GM21737 (cell line): Measurements from ENCODE around the gene KRTAP9-7.

Experiments used
- ATAC-seq: cut with Tn5 transposase; IDR thresholded peaks from one replicate; pipeline ENCODE4 v1.9.1; 2021; ENCODE audit warnings: mild to moderate bottlenecking, moderate library complexity; ENCODE audit not compliant: unreplicated experiment

KRTAP9-7 gene

DNA sequence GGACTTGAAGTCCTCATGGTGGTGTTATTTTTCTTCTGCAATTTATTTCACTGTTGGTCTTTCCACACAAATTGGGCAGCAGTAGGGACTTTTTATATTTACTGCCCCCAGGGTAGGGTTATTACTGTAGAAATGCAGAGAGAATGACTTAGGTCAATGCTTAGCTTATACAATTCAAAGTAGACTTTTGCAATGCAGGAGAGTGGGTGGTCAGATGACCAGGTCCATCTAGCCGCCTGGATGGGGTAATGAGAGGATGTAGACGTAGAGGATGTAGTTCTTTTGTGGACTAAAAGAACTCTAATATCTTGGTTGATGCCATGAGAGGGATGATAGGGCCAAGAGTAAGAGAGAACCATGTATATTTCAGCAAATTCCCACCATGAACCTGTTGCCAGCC, 42.7 kb downstream of the KRTAP9-7 start:
- ATAC-seq, result no peak

DNA sequence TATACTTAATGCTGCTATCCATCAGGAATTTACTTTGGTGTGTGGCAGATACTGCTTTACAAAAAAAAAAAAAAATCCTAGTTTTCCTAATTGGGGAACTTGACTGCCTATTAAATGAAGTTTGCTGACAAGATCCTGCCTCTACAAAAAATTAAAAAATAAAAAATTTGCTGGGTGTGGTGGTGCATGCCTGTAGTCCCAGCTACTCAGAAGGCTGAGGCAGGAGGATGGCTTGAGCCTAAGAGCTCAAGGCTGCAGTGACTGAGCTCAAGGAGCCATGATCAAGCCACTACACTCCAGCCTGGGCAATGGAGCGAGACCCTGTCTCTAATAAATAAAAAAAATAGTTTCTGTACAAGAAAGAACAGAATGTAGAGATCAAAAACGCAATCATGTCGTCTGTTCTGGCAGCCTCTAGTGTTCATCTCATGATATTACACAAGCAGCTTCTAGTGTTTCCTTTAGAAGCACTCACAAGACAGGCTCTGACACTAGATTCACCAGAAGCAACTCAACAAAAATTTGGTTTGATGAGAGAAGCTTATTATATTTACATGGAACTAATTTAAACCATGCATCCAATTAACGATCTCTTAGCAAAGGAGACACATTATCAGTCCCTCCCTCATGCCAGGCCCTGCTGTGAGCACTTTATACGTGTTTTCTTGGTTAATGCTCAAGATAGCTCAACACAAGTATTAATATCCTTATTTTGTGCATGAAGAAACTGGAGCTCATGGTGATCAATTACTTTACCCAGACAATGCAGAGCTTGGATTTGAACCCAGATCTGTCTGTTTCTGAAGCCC, 46.8 kb downstream of the KRTAP9-7 start:
- no peak for ATAC-seq

DNA sequence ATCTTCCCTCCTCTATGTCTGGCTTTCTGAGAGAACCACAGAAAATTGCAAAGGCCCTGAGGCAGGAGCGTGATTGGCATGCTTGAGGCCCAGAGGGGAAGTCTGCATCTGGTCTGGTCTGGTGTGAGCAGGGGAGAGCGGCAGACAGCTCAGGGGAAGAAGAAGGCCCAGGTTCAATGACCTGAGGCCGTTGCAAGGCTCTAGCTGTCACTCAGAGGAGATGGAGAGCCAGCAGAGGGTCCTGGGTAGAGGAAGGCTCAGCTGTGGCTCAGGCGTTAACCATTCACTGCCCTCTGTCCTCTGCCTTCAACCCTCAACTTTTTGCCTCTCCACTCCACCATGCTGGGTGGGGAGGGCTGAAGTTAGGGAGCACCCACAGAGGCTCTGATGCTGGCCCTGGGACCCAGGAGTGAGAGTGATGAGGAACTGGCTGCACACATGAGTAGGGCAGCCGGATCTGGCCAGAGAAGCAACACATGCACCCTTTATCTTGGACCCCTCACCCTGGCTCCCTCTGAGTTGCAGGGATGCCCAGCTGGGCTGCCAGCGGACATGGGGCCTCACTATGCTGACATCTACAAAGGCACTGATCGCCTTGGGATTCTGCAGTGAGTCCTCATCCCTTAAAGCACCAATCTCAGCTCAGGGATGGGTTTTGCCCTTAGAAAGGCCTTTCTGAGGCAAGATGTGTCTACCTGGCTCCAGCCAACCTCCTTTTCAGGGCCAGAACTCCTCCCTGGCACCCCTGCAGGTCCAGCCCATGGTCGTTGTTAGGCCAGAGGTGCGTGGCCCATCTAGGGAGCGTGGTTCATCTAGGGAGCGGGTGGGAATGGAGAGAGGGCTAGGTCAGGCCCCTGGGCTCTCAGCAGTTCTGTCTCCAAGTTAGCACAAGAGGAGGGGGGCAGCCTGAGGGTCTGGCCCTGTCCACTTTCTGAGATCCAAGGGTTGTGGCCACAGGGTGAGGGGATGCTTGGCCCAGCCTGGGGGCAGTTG, 47.7 kb downstream of the KRTAP9-7 start:
- no peak for ATAC-seq

DNA sequence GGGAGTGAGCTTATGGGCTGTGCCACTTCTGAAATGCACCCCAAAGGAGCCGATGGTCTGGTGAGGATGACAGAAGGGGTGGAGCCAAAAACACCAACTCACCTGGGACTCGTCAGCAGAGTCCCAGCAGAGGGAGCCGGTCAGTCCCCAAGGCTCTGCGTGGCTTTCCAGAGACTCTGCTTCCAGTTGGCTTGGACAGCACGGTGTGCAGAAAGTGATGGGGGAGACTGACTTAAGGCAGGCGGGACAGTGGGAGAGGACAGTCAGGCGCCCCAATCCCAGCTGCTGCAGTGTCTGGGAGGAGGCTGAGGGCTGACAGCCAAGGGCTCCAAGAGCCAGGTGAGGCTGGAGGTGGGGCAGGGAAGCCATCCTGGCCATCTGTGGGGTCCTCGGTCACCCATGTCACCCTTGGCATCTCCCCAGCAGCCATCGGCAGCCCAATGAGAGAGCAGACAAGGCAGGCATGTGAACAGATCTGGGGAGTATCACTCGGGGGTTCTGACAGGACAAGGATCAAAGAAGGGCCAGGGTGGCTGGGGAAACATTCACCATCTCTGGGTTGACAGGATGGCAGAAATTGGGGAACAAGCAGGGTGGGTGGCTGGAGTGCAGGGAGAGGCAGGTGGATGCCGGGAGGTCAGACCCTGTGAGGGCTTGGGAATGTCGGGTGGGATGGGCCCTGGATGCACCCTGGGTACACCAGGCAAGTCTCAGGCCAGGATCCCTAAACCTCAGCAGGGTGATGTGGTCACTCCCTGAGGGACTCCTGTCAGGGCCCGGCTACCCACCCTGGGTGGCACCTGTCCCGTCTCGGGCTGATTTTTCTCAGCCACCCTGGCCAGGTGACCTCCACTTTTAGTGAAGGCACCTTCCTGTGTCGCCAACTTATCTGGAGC, 48.9 kb downstream of the KRTAP9-7 start:
- ATAC-seq, result no peak

DNA sequence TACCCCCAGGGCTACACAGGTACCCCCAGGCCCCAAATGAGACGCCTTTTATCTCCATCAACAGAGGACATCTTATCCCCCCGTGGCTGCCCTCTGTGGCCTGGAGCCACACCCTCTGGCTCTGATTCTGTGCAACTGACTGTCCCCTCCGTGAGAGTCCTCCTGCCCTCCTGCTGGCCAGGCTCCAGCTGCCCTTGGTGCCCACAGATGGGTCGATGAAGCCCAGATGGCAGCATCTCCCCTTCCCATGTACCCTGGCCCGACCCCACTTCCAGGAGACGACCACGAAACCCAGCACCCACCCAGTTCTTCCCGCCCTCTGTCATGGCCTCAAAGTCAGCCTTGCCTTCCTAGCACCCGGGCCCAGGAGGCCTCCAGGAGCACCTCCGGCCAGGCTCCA, 49.6 kb downstream of the KRTAP9-7 start:
- ATAC-seq, result no peak

DNA sequence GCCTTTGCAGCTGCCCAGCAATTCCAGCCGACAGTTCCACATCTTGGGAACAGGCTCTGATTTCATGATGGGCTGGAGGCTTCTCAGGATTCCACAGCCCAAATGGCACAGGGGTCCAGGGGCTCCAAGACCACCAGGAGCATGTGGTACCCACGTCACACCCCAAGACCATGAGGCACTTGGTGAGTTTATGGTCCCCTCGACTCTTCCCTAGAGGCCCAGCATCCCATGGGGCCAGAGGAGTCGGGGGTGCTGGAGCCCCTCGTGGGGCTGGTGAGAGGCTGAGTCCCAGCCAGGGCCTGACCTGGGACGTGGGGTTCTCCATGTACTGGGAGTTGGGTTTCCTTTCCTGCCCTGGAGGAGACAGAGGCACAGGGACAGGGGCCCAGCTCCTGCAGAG, 50.1 kb downstream of the KRTAP9-7 start:
- ATAC-seq, result no peak
